Neural cell (in vitro differentiated cells): ENCODE measurements around the gene MYO1G.

Experiments
- EZH2 ChIP-seq: fragments of 200-600, 300-800 bp; shearing (Covaris generic), sonication (generic); IDR thresholded peaks from 2 replicates; pipeline ENCODE4 v1.6.1; 2014; ENCODE audit warnings: antibody characterized with exemption, low read length, borderline replicate concordance, mild to moderate bottlenecking; ENCODE audit not compliant: insufficient read depth, poor library complexity, severe bottlenecking
- TF ChIP-seq, protein P1 (sequence below): IDR thresholded peaks from 2 replicates; pipeline ENCODE4 v1.6.1; 2012; ENCODE audit warnings: borderline replicate concordance
- TF ChIP-seq, protein P2 (sequence below): fragments of 450-650 bp; IDR thresholded peaks from 2 replicates; pipeline ENCODE4 v1.5.1; 2014; ENCODE audit warnings: antibody characterized with exemption, mild to moderate bottlenecking, moderate library complexity; ENCODE audit not compliant: poor library complexity, severe bottlenecking

DNA sequence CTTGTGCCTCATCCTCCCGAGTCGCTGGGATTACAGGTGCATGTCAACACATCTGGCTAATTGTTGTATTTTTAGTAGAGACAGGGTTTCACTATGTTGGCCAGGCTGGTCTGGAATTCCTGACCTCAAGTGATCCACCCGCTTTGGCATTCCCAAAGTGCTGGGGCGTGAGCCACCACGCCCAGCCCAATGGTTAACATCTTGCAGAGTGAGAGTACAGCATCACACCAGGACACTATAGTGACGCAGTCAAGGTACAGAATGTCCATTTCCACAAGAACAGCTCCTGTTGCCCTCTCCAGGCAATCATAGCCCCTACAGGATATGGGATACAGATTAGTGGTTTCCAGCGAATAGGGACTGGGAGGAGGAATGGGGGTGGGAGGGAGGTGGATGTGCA is 34.0 kb downstream of the MYO1G start:
- TF ChIP-seq, protein P1, sequence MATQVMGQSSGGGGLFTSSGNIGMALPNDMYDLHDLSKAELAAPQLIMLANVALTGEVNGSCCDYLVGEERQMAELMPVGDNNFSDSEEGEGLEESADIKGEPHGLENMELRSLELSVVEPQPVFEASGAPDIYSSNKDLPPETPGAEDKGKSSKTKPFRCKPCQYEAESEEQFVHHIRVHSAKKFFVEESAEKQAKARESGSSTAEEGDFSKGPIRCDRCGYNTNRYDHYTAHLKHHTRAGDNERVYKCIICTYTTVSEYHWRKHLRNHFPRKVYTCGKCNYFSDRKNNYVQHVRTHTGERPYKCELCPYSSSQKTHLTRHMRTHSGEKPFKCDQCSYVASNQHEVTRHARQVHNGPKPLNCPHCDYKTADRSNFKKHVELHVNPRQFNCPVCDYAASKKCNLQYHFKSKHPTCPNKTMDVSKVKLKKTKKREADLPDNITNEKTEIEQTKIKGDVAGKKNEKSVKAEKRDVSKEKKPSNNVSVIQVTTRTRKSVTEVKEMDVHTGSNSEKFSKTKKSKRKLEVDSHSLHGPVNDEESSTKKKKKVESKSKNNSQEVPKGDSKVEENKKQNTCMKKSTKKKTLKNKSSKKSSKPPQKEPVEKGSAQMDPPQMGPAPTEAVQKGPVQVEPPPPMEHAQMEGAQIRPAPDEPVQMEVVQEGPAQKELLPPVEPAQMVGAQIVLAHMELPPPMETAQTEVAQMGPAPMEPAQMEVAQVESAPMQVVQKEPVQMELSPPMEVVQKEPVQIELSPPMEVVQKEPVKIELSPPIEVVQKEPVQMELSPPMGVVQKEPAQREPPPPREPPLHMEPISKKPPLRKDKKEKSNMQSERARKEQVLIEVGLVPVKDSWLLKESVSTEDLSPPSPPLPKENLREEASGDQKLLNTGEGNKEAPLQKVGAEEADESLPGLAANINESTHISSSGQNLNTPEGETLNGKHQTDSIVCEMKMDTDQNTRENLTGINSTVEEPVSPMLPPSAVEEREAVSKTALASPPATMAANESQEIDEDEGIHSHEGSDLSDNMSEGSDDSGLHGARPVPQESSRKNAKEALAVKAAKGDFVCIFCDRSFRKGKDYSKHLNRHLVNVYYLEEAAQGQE: no peak
- no peak for TF ChIP-seq EZH2
- TF ChIP-seq, protein P2, sequence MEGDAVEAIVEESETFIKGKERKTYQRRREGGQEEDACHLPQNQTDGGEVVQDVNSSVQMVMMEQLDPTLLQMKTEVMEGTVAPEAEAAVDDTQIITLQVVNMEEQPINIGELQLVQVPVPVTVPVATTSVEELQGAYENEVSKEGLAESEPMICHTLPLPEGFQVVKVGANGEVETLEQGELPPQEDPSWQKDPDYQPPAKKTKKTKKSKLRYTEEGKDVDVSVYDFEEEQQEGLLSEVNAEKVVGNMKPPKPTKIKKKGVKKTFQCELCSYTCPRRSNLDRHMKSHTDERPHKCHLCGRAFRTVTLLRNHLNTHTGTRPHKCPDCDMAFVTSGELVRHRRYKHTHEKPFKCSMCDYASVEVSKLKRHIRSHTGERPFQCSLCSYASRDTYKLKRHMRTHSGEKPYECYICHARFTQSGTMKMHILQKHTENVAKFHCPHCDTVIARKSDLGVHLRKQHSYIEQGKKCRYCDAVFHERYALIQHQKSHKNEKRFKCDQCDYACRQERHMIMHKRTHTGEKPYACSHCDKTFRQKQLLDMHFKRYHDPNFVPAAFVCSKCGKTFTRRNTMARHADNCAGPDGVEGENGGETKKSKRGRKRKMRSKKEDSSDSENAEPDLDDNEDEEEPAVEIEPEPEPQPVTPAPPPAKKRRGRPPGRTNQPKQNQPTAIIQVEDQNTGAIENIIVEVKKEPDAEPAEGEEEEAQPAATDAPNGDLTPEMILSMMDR: no peak
